Vagina (tissue), 2 donors: Measurements from ENCODE around the gene GIGYF2.

Experiments used
- POLR2A ChIP-seq, 2 donors: fragments of 450-650 bp; IDR thresholded peaks; one replicate each; pipeline ENCODE4 v1.6.1; 2017; ENCODE audit warnings: antibody characterized with exemption in 2 of 2, mild to moderate bottlenecking in 2 of 2, moderate library complexity in 2 of 2
- TF ChIP-seq, protein P1 (sequence below), 3 experiments: fragments of 450-650 bp in 2 of 3; fragments of 200-600 bp in 1 of 3; sonication (generic) in 1 of 3; IDR thresholded peaks; one replicate each; pipeline ENCODE4 v1.5.1; 2017 to 2019; ENCODE audit warnings: antibody characterized with exemption in 3 of 3, mild to moderate bottlenecking in 2 of 3, moderate library complexity in 2 of 3

- TF ChIP-seq POLR2A (IDR thresholded peaks at IDR 0.05): no peak
- TF ChIP-seq, protein P1, sequence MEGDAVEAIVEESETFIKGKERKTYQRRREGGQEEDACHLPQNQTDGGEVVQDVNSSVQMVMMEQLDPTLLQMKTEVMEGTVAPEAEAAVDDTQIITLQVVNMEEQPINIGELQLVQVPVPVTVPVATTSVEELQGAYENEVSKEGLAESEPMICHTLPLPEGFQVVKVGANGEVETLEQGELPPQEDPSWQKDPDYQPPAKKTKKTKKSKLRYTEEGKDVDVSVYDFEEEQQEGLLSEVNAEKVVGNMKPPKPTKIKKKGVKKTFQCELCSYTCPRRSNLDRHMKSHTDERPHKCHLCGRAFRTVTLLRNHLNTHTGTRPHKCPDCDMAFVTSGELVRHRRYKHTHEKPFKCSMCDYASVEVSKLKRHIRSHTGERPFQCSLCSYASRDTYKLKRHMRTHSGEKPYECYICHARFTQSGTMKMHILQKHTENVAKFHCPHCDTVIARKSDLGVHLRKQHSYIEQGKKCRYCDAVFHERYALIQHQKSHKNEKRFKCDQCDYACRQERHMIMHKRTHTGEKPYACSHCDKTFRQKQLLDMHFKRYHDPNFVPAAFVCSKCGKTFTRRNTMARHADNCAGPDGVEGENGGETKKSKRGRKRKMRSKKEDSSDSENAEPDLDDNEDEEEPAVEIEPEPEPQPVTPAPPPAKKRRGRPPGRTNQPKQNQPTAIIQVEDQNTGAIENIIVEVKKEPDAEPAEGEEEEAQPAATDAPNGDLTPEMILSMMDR (IDR thresholded peaks at IDR 0.05): no peak
Measured at GRCh38 chr2:232887171-232887850, 190.2 kb downstream of the GIGYF2 start.
